Measurements from ENCODE around the gene ADAMTS12.

Gene ADAMTS12

DNA sequence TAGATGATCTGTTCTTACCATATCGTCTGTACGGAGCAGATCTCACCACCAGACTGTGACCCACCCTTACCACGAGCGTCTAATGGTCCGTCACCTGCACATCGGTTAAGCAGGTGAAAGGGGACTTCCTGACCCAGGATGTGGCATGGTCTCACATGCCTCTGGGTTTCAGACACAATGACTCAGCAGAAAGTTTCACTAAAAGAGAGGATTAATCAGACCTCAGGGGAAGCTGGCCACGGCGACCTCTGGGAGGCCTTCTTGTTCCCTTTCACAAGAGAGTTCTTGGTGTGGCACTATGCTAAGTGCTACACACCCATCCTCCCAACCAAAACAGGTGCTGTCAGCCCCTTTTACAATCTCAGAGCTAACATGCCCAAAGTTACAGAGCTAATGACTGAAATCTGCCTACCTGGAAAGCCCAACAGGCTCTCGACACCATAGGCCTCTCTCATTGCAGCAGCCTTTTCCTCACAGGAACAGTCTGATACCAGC lies 41.6 kb downstream of the ADAMTS12 start:
- DNase-seq (ENCODE audit: low spot score): no peak

DNA sequence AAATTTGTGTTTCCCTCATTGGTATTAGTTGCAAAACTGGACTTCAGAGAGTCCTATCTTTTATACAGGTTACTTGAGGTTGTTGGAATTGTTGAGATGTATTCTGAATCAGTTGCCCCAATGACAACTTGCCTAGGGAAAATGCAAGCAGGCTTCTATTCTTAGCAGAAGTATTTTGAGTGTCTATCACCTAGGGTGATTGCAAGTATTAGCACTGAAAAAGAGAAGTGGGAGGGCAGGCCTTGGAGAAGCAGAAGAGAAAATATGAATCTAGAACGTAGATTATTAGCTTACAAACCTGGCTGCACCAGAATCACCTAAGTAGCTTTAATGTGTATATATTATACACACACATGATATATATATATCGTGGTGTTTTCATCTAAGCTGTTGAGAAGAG lies 43.2 kb downstream of the ADAMTS12 start:
- no peak for DNase-seq (ENCODE audit: low spot score)

DNA sequence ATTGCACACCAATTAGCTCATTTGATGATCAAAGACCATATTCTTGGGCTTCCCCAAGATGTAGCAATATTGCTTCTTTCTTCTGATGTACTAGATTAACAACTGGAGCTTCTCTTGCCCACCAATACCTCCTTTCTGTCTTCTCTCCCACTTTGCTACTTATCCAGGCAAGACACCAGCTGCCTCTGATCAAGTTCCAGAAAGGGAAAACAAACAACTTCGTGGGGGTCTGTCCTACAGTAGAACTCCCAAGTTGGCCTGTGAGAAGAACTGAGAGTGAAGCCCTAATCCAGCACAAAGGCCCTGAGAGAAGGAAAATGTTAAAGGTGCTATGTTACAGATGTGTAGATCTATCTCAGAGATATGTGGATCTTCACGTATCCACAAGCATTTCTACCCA lies 44.9 kb downstream of the ADAMTS12 start:
- no peak for DNase-seq (ENCODE audit: low spot score)

DNA sequence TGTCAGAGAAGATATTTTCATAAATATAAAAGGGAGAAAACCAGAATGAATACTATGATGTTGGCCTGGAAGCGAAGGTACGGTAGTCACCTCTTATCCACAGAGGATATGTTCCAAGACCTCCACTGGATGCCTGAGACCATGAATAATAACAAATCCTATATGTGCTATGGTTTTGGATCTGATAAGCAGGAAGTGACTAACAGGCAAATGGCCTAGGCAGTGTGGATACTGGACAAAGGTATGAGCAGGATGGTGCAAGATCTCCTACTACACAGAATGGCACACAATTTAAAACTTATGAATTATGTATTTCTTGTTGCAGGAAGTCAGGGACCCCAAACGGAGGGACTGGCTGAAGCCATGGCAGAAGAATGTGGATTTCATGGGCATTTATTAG lies 48.2 kb downstream of the ADAMTS12 start:
- no peak for DNase-seq (ENCODE audit: low spot score)

DNA sequence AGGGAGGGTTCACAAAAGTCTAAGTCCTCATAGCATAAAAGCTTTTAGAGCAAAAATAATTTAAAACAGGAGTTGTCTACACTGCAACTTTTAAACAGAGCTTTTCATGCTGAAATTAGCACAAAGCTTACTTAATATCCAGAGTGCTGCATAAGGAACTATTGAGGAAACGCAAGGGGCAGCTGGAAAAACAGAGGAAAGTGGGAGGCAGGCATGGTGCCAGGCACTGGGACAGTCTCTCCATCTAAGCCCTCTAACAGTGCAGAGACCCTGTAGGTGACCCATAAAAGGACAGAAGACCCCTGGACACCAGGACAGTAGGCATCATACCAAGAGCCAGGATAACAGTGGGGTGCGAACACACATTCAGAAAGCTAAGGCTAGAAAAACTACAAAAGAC lies 49.3 kb downstream of the ADAMTS12 start:
- DNase-seq (ENCODE audit: low spot score): no peak

DNA sequence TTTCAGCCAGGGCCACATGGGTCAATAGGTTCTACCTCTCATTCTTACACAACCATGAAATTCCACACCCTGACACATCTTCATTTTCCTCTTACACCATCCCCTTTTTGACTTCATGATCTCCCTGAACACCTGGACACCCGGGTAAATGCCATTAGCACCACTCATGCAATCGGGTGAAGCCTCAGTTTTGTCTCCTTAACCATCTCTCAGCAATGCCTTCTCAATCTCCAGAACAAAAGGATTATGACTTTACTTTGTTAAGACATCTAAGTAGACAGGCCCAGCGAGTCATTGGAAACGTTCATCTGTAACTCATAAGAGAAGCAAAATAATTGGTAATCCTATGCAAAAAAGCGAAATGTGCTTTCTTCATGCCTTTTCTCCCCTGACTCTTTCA lies 49.9 kb downstream of the ADAMTS12 start:
- no peak for DNase-seq (ENCODE audit: low spot score)

DNA sequence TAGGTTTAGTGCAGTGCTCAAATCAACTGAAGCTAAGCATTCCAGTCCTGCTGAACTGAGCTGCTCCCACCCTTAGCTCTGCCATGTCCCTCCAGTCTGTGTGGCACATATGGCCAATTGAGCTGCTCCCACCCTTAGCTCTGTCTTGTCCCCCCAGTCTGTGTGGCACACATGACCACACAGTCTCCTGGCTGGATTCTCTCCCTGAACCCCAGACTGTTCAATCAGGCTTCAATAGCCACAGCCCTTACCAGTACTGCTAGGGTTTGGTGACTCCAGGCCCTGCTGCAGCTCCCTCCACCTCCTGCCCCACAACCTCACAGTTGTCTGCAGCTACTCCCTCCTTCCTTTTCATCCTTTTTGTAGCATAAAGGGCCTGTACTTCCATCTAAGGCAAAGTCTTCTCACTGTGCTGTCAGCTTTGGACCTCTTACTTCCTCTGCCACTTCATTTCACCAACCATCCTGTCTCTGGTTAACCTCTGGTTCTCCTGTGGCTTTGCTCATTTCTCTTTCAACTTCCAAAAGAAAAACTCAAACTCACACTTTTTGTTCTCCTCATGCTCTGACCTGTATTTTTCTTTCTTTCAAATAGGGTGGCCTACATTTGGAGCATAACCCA lies 50.8 kb downstream of the ADAMTS12 start:
- no peak for DNase-seq (ENCODE audit: low spot score)

DNA sequence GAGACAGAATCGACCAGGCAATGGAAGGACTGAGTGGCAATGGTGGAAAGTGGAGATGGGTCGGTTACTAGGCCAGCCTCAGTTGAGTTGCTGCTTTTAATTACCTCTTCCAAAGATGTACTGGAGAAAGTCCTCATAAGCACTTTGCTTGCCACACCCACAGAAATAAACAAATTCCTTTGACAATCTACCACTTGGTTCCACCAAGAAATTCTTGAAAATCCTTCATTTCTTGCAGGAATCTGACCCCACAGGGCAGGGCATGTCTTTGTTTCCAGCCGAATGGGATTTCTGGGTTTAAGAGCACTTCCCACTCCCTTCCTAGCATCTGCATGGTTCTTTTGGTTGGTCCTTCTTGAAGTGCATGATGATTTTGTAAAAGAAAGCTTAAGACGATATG lies 54.5 kb downstream of the ADAMTS12 start:
- DNase-seq (ENCODE audit: low spot score): no peak

DNA sequence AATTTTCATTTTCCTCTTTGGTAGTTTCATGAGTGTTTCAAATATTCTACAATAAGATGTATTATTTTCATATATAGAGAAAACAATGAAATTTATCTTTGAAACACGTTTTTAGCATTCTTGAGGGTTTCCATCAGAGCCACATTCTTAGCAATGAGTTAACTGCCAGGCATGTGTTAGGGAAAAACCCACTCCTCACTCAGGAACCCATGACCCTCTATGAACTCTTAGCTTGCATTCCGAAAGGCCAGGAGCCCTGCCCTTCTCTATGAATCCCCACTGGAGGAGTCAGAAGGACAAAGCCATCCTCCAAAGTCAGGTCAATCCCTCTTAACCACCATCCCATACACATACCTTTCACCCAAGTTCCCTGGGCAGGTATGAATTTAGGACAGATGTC lies 57.5 kb downstream of the ADAMTS12 start:
- DNase-seq (ENCODE audit: low spot score): no peak

DNA sequence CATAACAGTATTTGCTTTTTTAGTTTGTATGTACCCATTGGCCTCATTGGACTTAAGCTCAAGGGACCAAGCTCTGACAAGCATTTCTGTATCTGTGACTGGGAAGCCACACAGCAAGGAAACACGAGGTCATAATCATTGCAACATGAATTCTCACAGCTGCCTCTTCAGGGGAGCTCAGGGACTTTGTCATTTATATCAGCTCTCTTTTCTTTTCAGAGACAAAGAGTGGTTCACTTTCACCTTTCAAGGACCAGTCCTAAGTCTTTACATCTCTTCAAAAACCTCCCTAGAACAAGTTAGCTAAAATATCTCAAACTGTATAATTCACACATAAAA lies 58.6 kb downstream of the ADAMTS12 start:
- no peak for DNase-seq (ENCODE audit: low spot score)

DNA sequence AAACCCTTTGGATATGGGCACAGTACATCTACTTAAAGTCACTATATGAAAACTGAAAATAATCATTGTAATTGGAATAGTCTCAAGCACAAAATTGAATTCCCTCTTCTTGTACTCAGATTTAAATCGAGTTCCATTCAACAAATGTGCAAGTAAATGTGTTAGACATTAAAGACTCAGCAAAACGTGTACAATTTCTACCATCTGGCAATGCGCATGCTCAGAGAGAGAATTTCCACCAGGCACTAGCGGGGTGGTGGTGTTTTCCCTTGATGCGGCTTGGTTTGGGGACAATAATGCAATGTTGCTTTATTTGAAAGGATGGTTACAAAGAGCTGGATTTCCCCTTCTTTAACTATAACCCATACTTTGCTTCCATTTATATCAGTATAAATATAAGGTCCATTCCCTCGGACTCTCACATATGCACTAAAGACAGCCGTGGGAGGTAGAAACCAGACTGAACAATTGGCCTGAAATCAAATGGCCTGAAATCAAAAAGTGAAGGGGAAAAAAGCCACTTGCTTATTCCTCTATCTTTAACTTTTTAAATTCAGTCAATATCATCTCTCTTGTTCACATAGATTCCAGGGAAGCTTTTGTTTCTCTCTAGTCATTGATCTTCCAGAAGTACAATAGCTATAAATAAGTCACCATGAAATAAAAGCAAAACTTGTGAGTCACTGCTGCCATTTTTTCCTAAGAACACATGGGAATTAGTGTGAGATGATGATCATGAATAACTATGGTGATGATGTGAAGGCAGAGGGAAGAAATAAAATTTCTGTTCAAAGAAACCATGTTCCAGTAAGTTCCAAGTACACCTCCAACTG lies 59.2 kb downstream of the ADAMTS12 start:
- DNase-seq (ENCODE audit: low spot score): no peak

DNA sequence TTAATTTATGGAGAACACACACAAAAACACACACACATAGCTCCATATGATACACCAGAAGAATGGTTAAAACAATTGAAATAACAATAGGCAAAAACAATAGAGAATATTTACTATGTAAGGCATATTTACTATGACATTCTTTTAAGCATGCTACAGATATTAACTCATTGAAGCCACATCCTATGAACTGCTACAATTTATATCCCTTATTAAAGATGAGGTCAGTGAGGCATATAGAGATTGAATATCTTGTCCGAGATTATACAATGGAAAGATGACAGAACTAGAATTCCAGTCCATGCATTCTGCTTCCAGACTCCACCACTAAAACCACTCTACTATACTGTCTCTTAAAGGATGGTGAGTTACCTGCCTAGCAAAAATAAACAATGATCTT lies 60.7 kb downstream of the ADAMTS12 start:
- DNase-seq (ENCODE audit: low spot score): no peak

DNA sequence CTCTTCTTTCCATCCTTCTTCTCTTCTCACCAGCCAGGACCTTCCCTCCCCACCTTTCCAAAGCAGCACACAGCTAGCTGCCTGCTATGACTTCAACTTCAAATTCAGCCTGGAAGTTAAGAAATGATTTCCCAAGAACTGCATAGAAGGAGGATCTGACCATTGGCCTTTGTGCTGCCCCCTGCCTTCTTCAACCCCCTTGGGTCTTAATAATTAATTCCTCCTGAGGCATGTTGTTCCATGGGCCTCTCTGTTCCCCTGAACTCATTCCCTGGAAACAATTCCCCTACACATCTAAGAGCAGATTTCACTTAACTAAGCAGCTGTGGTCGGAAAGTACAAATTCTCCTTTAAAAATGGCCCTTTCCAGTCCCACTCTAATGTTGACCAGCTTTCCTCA lies 62.4 kb downstream of the ADAMTS12 start:
- DNase-seq (ENCODE audit: low spot score): no peak

DNA sequence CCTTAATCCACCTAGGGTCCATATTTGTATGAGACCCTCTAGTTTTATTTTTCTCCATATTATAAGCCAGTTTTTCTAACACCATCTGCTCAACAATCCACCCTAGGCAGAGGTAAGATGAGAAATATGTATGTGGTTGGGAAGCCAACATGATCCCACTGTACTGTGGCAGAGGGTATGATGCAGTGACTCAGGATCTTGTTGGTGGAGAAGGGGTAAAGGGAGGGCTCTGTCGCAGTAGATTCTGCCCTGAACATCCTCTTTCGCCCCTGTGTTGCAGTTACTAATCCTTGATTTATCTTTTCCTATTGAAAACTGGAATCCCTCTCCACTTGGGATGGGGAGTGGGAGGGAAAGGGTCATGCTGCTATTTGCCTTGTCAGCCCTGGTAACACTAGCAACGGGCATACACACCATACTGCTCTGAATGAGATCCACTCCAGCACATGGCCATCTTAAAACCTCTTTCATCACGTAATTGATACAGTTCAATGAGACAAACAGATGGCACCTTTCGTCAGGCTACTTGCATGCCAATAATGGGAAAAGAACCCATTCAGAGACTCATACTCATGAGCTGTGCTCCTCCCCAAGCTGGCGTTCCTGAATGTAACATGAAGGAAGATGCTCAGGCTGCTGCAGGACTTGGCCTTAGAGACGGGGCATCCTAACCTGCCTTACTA lies 63.0 kb downstream of the ADAMTS12 start:
- no peak for DNase-seq (ENCODE audit: low spot score)

DNA sequence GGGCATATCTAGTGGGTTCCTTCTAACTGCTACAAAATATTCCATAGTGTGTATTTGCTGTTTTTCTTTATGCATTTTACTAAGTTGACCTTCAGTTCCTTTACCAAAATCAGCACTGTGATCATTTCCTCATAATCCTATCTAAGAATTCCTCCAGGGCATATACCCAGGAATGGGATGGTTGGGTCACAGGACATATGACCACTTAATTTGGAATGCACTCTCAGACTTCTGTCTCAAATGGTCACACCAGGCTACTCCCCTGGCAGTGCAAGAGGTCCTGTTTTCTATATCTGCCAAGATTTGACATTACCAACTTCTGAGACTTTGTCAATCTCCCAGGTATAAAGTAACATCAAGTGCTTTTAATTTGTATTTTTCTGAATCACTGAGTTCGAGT lies 63.9 kb downstream of the ADAMTS12 start:
- no peak for DNase-seq (ENCODE audit: low spot score)

DNA sequence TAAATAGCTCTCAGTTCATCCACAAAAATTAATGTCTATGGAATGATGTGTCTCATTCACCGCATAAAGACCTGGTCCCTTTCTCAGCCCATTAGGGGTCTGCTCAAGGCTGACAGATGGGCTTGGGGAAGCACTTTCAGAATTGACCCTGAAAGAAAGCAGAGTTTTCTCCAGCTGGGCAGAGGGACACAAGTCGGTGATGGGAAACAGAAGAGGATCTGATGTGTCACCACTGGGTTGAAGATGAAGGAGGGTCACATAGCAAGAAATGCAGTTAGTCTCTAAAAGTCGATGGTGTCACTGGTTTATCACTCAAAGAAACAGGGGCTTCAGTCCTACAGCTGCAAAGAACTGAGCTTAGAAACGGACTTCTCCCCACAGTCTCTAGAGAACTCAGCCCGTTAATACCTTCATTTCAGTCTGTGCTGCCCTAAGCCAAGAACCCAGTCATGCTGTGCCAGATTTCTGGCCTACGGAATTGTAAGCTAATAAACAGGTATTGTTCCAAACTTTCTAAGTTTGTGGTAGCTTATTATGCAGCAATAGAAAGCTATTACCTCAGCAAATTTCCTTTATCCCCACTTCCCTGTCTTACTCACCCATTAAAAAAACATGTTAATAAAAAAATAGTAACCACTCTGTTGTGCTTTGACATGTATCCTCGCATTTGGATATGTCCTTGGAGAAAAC lies 64.6 kb downstream of the ADAMTS12 start:
- peak; percentile 28 for DNase-seq (ENCODE audit: low spot score)

DNA sequence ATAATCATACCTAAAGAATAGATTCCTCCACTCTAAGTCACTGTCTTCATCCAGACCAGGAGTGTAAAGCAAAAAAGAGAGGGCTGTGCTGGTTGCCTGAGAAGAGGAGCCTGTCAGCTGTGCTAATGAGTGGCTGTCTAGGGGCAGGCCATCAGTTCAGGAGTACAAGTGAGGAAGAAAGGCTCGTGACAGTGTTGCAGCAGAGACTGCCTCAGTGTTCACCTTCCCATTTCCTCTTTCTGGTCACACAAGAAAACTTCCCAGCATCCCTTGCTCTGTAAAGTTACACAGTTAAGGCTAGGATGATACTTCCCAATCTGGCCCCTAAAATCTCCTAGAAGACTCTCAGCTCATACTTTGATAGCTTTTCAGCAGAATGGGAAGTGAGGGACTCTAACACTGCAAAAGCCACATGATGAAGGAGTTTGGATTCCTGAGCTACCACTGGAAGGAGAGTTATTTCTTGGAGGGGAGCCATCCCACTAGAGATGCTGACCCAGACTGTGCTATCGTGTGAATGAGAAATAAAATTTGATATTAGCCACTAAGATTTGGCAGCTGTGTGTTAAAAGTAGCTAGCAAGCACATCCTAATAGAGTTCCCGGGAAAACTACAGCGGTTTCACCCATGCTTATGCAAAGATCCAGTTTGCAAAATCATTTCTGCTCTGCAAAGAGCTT lies 67.1 kb downstream of the ADAMTS12 start:
- DNase-seq (ENCODE audit: low spot score): no peak

DNA sequence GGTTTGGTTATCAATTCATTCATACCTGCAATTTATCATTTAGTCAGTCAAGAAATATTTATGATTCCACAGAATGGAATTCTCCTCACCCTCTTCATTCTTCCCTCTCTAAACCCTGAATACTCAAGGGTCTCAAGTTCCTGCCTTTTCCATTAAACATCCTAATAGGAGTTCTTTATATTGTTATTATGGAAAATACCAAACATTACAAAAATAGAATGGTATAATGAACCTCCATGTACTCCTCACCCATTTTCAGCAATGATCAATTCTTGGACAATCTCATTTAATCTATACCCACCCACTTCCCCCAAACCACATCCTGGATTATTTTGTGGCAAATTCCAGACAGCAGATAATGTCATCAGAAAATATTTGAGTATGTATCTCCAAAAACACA lies 74.5 kb downstream of the ADAMTS12 start:
- no peak for DNase-seq (ENCODE audit: low spot score)

DNA sequence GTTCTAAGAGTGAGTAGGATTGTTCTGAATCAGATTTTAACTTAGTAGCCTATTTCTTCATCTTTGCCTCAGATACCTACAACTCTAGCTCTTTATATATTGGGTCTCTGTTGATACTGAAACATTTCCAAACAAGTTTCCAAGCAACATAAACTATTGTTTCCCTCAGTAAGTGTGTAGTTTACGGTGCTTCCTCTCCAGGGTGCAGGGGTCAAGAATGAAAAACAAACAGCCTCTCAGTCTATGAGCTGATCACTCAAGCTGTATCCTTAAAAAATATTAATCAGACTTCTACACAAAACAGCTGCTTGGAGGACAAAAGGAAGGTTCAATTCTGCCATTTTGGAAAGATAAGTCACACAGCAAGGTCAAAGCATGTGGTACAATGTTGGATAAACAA lies 75.0 kb downstream of the ADAMTS12 start:
- no peak for DNase-seq (ENCODE audit: low spot score)

DNA sequence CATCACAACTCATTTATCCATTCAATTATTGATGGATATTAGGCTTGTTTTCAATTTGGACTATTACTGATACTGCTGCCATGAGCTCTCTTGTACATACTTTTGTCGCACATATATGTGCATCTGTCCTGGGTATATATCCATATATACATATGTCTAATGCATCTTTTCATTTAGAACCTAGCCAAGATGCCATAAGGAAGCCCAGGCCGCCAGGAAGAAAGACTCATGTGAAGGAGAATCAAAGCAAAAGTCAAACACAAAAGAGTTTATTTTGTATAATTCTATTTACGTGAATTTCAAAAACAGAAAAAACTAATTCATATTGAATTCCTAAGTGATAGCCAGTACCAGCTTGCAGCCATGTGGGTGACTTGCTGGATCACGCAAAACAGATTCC lies 79.0 kb downstream of the ADAMTS12 start:
- no peak for DNase-seq (ENCODE audit: low spot score)

DNA sequence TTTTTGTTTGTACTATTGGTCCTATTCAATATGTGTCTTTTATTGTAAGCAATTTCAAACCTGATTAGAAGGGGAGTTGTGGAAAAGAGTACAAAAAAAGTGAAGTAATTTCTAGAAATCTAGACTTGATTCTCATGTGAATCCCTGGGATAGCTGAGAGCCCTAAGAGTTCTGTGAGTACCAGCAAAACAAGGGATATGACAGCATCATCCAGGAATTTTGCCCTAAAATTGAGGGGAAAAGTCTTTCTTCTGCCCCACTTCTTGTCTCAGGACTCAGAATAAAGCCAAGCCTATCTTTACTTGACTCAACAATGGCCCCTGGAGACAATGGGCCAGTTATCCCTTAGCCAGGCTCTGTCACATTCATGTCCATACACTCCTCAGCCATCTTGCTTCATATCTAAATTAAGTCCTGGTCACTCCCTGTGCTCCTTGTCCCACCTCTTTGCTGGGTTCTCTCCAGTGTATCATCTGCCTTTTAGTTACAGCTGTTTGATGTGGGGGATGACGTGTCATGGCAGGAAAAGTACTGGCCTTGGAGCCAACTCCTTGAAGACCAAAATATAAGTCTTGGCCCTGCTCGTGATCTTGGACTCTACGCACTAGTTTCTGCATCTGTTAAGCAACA lies 81.2 kb downstream of the ADAMTS12 start:
- no peak for DNase-seq (ENCODE audit: low spot score)

All from SK-N-DZ (cell line).